IMR-90 (cell line): ENCODE data around the gene NFYC. TPM values are rescaled to one million over a fixed set of nuclear protein-coding genes. Genes with fewer than 3 reads are reported as not detected.

ENCODE experiments used
- ATAC-seq: fragments of 200-7000 bp; cut with Tn5 transposase; 2 replicates; pipeline ENCODE4 v1.9.1; 2020; ENCODE audit warnings: low read depth, mild to moderate bottlenecking, moderate library complexity
- BruUV-seq: library from RNA; stranded (reverse); fragments of 400-500 nt; replicated peaks from 2 replicates; lab custom pipeline; 2021; lab: Mats Ljungman, UMichigan
- CTCF ChIA-PET: fragments of 300-600 bp; formaldehyde crosslinking; extraction: SDS; loops from one replicate; lab custom pipeline; 2021; ENCODE audit warnings: antibody characterized with exemption; lab: Yijun Ruan, JAX
- POLR2A ChIA-PET: fragments of 300-600 bp; sonication (Branson Sonifier 250); formaldehyde crosslinking; loops from one replicate; lab custom pipeline; 2022; ENCODE audit warnings: antibody characterized with exemption; ENCODE audit not compliant: unreplicated experiment; lab: Charles Lee
- DNase-seq: peaks from one replicate; pipeline ENCODE4 v3.0.0; 2013
- H2AFZ ChIP-seq: replicated peaks from 2 replicates; pipeline ENCODE3; 2013; ENCODE audit warnings: low read length, mild to moderate bottlenecking; ENCODE audit not compliant: poor library complexity
- H2AK5ac ChIP-seq: 2 replicates; pipeline ENCODE4 v1.6.1; 2013; ENCODE audit warnings: low read depth, low read length, inconsistent platforms
- H2AK9ac ChIP-seq: replicated peaks from 2 replicates; pipeline ENCODE3; 2013; ENCODE audit warnings: mild to moderate bottlenecking, low read depth, low read length, moderate library complexity; ENCODE audit not compliant: poor library complexity
- H2BK120ac ChIP-seq: 2 replicates; pipeline ENCODE4 v1.6.1; 2013; ENCODE audit warnings: low read depth, low read length, inconsistent platforms
- H2BK15ac ChIP-seq: 3 replicates; pipeline ENCODE4 v1.6.1; 2013; ENCODE audit warnings: low read depth, low read length, inconsistent platforms
- H2BK20ac ChIP-seq: 2 replicates; pipeline ENCODE4 v1.6.1; 2013; ENCODE audit warnings: low read depth, mild to moderate bottlenecking, inconsistent platforms, low read length, moderate library complexity
- H2BK5ac ChIP-seq: 2 replicates; pipeline ENCODE4 v1.6.1; 2013; ENCODE audit warnings: mild to moderate bottlenecking, low read depth, low read length, inconsistent platforms; ENCODE audit not compliant: poor library complexity, severe bottlenecking
- H3K14ac ChIP-seq: replicated peaks from 2 replicates; pipeline ENCODE4 v1.6.1; 2013; ENCODE audit warnings: low read depth, low read length, inconsistent platforms
- H3K18ac ChIP-seq: 2 replicates; pipeline ENCODE4 v1.6.1; 2013; ENCODE audit warnings: low read depth, low read length, control low read depth
- H3K23ac ChIP-seq: 2 replicates; pipeline ENCODE4 v1.6.1; 2013; ENCODE audit warnings: low read depth, low read length, inconsistent platforms
- H3K27ac ChIP-seq: 2 replicates; pipeline ENCODE4 v1.5.1; 2013; ENCODE audit warnings: mild to moderate bottlenecking, control low read depth, low read length; ENCODE audit not compliant: insufficient read depth
- H3K27me3 ChIP-seq: 2 replicates; pipeline ENCODE4 v1.6.1; 2013; ENCODE audit warnings: low read length; ENCODE audit not compliant: control insufficient read depth, insufficient read depth
- H3K36me3 ChIP-seq: 2 replicates; pipeline ENCODE4 v1.6.1; 2013; ENCODE audit warnings: low read length, mixed read lengths; ENCODE audit not compliant: control insufficient read depth, insufficient read depth
- H3K4ac ChIP-seq: 2 replicates; pipeline ENCODE4 v1.6.1; 2013; ENCODE audit warnings: low read depth, low read length, inconsistent platforms
- H3K4me1 ChIP-seq: 2 replicates; pipeline ENCODE4 v1.6.1; 2013; ENCODE audit warnings: low read length, mixed read lengths; ENCODE audit not compliant: control insufficient read depth, insufficient read depth
- H3K4me2 ChIP-seq: 2 replicates; pipeline ENCODE4 v1.6.1; 2013; ENCODE audit warnings: low read depth, mild to moderate bottlenecking, control low read depth, low read length, moderate library complexity
- H3K4me3 ChIP-seq: 2 replicates; pipeline ENCODE4 v1.5.1; 2013; ENCODE audit warnings: low read depth, mild to moderate bottlenecking, control low read depth, low read length, moderate library complexity; ENCODE audit not compliant: insufficient read depth
- H3K56ac ChIP-seq: 2 replicates; pipeline ENCODE4 v1.6.1; 2013; ENCODE audit warnings: low read length, inconsistent platforms; ENCODE audit not compliant: insufficient read depth; ENCODE audit errors: extremely low read depth
- H3K79me1 ChIP-seq, 2 experiments: 2 replicates each; pipeline ENCODE4 v1.6.1; 2013; ENCODE audit warnings: low read length in 2 of 2, inconsistent platforms in 1 of 2, low read depth in 1 of 2
- H3K9ac ChIP-seq: 2 replicates; pipeline ENCODE4 v1.6.1; 2013; ENCODE audit warnings: low read depth, low read length, control low read depth
- H3K9me1 ChIP-seq: 2 replicates; pipeline ENCODE4 v1.6.1; 2013; ENCODE audit warnings: low read length, inconsistent platforms; ENCODE audit not compliant: insufficient read depth
- H3K9me3 ChIP-seq: 2 replicates; pipeline ENCODE4 v1.6.1; 2013; ENCODE audit warnings: low read length; ENCODE audit not compliant: control insufficient read depth, insufficient read depth
- H4K20me1 ChIP-seq: 2 replicates; pipeline ENCODE4 v1.6.1; 2013; ENCODE audit warnings: low read length, inconsistent platforms; ENCODE audit not compliant: insufficient read depth
- H4K5ac ChIP-seq: 2 replicates; pipeline ENCODE4 v1.6.1; 2013; ENCODE audit warnings: mild to moderate bottlenecking, low read depth, low read length, control low read depth
- H4K8ac ChIP-seq, 2 experiments: 2 replicates each; pipeline ENCODE4 v1.6.1; 2013; ENCODE audit warnings: low read depth in 2 of 2, low read length in 2 of 2, control low read depth in 1 of 2, inconsistent platforms in 1 of 2
- H4K91ac ChIP-seq: 2 replicates; pipeline ENCODE4 v1.6.1; 2013; ENCODE audit warnings: low read depth, low read length, inconsistent platforms; ENCODE audit not compliant: insufficient read depth
- CEBPB ChIP-seq: IDR thresholded peaks from 2 replicates; pipeline ENCODE4 v1.6.1; 2012; ENCODE audit warnings: low read depth, low read length, improper control_type of control experiment
- MXI1 ChIP-seq: IDR thresholded peaks from 2 replicates; pipeline ENCODE4 v1.6.1; 2012; ENCODE audit warnings: low read depth, mild to moderate bottlenecking, low read length, moderate library complexity, borderline replicate concordance
- RAD21 ChIP-seq: IDR thresholded peaks from 2 replicates; pipeline ENCODE4 v1.6.1; 2012; ENCODE audit warnings: low read length, improper control_type of control experiment
- dilution Hi-C: fragments of 300-500 bp; cut with HindIII; formaldehyde crosslinking; loops from one replicate; pipeline ENCODE4 v1.14.3; 2018; ENCODE audit warnings: low sequenced_read_pairs; ENCODE audit not compliant: unreplicated experiment
- in situ Hi-C: fragments of 300-500 bp; cut with MboI; formaldehyde crosslinking; loops from 3 replicates; pipeline ENCODE4 v1.14.3; 2019; ENCODE audit warnings: low sequenced_read_pairs, inconsistent platforms, mixed read lengths
- intact Hi-C: fragments of 100-400 bp; cut with micrococcal nuclease; formaldehyde crosslinking; loops from 2 replicates; pipeline ENCODE4 v1.10.0; 2022
- polyA plus RNA-seq, 3 experiments: library from polyadenylated mRNA; depleted of rRNA; stranded (reverse); fragments of >200 nt; gene quantifications; 2 replicates each; pipeline ENCODE4 v1.2.3, GENCODE V29; 2012; ENCODE audit warnings: low replicate concordance in 1 of 3
- total RNA-seq: library from RNA; depleted of rRNA; stranded (reverse); fragments of >200 nt; gene quantifications from 2 replicates; pipeline ENCODE4 v1.2.3, GENCODE V29; 2012

The NFYC gene
- total and polyA plus RNA-seq, 2 of the 4 experiments (the other 2 are of a cell fraction) = 45.2 to 62.2 TPM

- no peak overlapping the region; the same call in 1 of the 2 replicates for H3K14ac ChIP-seq
- peaks cover 5% of the 10 kb centered on the region for H3K4me1 ChIP-seq
- no peaks in the 10 kb centered on the region; the same call in 1 of the 2 replicates for H3K9me3 ChIP-seq
- no peak overlapping the region for H3K23ac ChIP-seq
- no peak overlapping the region for H3K4me3 ChIP-seq
- POLR2A ChIA-PET = no interaction called here
- no peak overlapping the region for H3K56ac ChIP-seq
- H3K27ac ChIP-seq = no peak overlapping the region
- H2BK5ac ChIP-seq = no peak overlapping the region
- H2BK20ac ChIP-seq = no peak overlapping the region
- DNase-seq = peak; percentile 82
- CTCF ChIA-PET = interaction anchor here (1.4 kb wide), 1 partner anchor 17 kb away, joined by 3 read pairs; no protein-coding TSS in a partner anchor
- TF ChIP-seq RAD21 (no peak), CEBPB (peak; percentile 51; the same call in 1 of the 2 replicates), MXI1 (no peak)
- H3K9me1 ChIP-seq = peaks cover 5% of the 10 kb centered on the region
- no peak overlapping the region for H2BK15ac ChIP-seq
- H3K4me2 ChIP-seq = no peak overlapping the region
- no peak overlapping the region for H2AFZ ChIP-seq
- H4K5ac ChIP-seq = no peak overlapping the region
- H2AK9ac ChIP-seq = no peak overlapping the region
- no peak overlapping the region for H3K4ac ChIP-seq
- no TSS peak for BruUV-seq
- intact Hi-C loops = no loop called here
- H4K91ac ChIP-seq = no peak overlapping the region
- H2BK120ac ChIP-seq = no peak overlapping the region
- H3K79me1 ChIP-seq = peaks cover 27 to 44% of the 10 kb centered on the region in 2 experiments; a peak in 3 of 4 replicates
- no peak overlapping the region for H2AK5ac ChIP-seq
- no peaks in the 10 kb centered on the region for H3K27me3 ChIP-seq
- no peak for ATAC-seq
- no peak overlapping the region for H3K9ac ChIP-seq
- H3K36me3 ChIP-seq = peaks cover 8% of the 10 kb centered on the region
- in situ Hi-C loops = no loop called here
- no peaks in the 10 kb centered on the region; the same call in 1 of the 2 replicates for H4K20me1 ChIP-seq
- H4K8ac ChIP-seq = no peak overlapping the region
- H3K18ac ChIP-seq = no peak overlapping the region
- dilution Hi-C loops = no loop called here
Measured at GRCh38 chr1:40736085-40736531, 44.6 kb downstream of the NFYC start.
